T-helper 2 cell (primary cell): Measurements from ENCODE around the gene PRKD2.

ENCODE experiments used
- DNase-seq, 5 experiments: peaks; one replicate each; pipeline versions ENCODE4 v3.0.0 to v3.0.0-alpha.2; 2012 to 2022

Gene PRKD2

GRCh38 chr19:46698395-46699321 is 18.3 kb downstream of the PRKD2 start:
- no peak for DNase-seq

- no peak for DNase-seq
Observed at GRCh38 chr19:46697204-46697960, 19.5 kb downstream of the PRKD2 start.

GRCh38 chr19:46696866-46697203 is 20.1 kb downstream of the PRKD2 start:
- no peak for DNase-seq

DNA sequence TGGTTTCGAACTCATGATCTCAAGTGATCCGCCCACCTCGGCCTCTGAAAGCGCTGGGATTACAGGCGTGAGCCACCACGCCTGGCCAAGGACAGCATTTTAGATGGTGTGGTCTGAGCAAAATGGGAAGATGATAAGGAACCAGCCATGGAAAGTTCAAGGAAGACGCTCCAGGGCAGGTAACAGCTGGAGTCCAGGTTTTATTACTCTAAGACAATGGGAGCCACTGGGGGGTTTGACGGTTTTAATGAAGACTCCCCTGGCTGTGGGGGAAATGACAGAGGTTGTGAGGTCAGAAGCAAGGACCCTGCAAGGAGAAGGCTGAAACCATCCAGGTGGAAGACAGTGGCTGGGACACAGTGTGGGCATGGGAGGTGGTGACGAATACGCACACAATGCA is 20.9 kb downstream of the PRKD2 start:
- DNase-seq = no peak

- DNase-seq = no peak
Observed at GRCh38 chr19:46693760-46694159, 23.2 kb downstream of the PRKD2 start.

DNA sequence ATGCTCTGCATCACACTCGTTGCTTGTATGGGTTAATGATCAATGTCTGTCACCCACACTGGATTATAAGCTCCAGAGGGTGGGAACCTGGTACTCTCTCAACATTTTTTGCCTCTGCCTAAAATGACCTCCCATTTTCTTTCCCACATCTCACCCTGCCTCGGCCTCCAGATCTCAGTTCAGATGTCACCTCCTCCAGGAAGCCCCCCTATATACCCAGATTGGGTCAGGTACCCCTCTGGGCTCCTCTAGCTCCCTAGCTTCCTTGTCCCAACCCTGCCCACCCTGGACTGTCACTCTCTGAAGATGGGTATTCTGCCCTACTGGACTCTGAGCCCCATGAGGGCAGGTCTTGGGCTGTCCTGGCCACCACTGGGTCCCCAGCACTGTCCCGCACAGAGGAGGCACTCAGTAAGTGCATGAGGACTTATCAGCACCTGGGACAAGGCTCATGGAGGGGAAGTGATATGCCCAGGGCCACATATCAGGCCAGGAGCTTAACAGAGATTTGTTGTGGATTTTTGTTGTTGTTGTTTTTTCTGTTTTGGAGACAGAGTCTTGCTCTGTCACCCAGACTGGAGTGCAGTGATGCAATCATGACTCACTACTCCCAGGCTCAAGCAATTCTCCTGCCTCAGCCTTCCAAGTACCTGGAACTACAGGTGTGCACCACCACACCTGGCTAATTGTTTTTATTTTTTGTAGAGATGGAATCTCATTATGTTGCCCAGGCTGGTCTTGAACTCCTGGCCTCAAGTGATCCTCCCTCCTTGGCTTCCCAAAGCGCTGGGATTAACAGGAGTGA is 23.8 kb downstream of the PRKD2 start:
- no peak for DNase-seq

GRCh38 chr19:46691948-46692347 is 25.0 kb downstream of the PRKD2 start:
- no peak for DNase-seq

DNA sequence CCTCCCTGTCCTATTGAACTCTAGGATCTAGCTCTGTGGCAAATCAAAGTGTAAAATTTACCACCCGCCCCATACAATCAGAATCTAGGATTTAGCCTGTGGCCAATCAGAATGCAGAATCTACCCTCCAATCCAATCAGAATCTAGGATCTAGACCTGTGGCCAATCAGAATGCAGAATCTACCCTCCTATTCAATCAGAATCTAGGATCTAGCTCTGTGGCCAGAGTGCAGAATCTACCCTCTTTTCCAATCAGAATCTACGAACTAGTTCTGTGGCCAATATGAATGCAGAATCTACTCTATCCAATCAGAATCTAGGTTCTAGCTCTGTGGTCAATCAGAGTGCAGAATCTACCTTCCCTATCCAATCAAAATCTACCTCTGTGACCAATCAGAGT is 25.8 kb downstream of the PRKD2 start:
- no peak for DNase-seq

- DNase-seq = no peak
Observed at GRCh38 chr19:46689358-46689757, 27.6 kb downstream of the PRKD2 start.

DNA sequence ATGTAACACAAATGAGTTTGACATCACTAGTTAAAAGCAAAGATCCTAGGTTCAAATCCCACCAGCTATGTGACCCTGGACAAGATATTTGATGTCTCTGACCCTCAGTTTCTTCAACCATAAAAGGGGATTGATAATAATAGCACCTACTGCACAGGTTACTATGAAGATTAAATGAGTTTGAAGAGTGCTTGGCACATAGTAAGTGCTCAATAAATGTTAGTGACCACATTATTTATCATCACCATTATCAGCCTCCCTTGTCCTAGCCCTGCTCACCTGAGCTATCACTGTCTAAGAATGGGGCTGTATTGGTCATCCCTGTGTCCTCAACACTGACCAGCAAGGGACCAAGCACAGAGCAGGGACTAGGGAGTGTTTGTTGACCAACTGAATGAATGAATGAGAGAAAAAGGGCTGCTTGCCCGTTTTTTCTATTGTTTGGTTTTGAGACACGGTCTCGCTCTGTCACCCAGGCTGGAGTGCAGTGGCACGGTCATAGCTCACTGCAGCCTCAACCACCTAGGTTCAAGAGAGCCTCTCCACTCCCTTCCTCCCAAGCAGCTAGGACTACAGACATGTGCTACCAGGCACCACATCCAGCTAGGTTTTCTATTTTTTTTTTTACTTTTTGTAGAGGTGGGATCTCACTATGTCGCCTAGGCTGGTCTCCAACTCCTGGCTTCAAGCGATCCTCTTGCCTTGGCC is 29.3 kb downstream of the PRKD2 start:
- no peak for DNase-seq

DNA sequence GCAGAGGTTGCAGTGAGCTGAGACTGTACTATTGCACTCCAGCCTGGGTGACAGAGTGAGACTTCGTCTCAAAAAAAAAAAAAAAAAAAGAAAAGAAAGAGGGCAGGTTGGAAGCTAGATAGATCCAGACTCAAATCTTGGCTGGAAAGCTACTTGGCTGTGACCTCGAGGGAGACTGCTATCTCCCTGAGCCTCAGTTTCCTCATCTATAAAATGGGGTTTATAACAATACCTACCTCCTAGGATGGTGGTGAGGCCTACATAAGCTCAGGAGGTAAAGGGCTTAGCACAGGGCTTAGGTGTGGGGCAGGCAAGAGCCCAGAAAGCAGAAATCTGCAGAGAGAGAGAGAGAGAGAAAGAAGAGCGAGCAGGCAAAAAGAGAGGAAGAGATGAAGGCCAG is 31.7 kb downstream of the PRKD2 start:
- no peak for DNase-seq

- peak; percentile 22 to 70 (median 45) for DNase-seq
Observed at GRCh38 chr19:46678110-46678732, 38.7 kb downstream of the PRKD2 start.

DNA sequence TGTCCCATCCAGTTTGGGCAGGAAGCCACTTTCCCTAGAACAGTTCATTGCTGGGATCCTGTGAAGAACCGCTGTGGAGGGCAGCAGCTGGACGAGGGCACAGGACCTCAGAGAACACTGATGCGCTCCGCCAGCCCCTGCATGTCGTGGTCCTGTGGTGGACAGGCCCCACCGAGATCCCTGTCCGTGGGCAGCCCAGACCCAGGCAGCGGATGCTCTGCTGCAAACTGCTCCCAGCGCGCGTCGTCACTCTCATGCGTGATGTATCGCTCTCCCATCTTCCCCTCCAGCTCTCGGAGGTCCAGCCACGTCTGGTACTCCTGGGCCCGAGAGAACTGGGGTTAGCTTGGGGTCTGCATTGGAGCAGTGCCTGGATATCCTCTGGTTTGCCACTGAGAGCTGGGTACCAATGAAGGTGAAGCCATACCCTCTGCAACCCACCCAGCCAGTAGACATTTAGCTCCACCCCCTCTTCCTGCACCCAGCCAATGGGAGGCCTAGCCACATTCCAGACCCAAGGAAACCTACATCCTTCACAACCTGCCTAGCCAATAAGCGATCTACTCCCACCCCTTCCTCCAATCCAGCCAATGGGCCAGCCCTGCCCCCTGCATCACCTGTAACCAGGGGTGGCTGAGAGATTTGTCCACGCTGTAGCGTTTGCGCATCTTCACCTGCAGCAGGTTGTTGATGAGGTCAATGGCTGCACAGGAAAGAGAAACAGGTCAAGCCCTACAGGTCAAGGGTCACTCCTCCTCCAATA is 42.3 kb downstream of the PRKD2 start:
- DNase-seq = no peak

- DNase-seq = no peak
Observed at GRCh38 chr19:46670813-46671212, 46.1 kb downstream of the PRKD2 start.

DNA sequence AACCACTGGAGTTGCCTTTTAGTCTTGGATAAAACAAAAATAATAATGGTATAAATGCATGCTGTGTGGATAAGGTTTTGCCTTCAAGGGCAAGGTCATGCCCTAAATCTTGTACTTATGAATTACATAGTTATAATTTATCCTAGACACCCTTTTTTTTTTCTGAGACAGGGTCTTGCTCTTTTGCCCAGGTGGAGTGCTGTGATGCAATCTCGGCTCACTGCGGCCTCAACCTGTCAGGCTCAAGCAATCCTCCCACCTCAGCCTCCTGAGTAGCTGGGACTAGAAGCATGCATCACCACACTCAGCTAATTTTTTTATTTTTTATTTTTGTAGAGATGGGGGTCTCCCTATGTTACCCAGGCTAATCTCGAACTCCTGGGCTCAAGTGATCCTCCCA is 48.3 kb downstream of the PRKD2 start:
- DNase-seq = no peak

GRCh38 chr19:46665072-46665471 is 51.8 kb downstream of the PRKD2 start:
- DNase-seq = no peak

DNA sequence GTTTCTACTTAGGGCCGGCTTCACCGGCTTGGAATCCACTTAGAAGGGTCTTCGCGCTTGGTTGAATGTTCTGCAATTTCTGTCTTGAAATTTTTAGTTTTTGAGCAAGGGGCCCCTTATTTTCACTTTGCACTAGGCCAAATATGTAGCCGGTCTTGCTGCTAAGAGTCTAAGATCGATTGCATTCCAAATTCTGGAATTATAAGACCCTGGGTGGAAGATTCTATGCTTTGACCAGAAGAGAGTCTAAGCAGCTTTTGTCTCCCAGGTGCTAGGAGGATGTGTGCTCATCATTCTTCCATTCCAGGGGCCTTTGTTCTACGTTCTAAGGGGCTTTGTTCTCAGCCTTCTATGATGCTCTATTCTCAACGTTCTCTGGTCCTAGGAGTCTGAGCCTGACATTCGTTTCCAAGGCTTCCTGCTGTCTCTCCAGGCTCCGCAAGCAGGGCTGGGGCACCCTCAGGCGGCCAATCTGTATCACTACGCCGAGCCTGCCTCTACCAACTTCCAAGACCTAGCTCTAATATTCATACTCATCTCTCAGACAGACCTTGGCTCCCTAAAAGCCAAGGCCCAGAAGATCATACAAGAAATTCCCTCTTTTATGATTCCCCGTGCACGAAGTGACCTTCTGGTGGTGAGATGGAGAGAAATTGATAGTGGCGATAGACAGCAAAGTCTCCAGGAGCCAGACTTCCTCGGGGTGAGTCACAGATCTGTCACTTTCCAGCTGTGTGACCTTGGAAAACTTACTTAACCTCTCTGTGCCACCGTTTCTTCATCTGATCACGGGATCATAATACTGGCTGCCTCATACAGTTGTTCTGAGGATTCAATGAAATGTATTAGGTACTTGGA is 55.0 kb downstream of the PRKD2 start:
- DNase-seq = peak in 4 of 5 experiments; percentile 56 to 87 (median 66)

DNA sequence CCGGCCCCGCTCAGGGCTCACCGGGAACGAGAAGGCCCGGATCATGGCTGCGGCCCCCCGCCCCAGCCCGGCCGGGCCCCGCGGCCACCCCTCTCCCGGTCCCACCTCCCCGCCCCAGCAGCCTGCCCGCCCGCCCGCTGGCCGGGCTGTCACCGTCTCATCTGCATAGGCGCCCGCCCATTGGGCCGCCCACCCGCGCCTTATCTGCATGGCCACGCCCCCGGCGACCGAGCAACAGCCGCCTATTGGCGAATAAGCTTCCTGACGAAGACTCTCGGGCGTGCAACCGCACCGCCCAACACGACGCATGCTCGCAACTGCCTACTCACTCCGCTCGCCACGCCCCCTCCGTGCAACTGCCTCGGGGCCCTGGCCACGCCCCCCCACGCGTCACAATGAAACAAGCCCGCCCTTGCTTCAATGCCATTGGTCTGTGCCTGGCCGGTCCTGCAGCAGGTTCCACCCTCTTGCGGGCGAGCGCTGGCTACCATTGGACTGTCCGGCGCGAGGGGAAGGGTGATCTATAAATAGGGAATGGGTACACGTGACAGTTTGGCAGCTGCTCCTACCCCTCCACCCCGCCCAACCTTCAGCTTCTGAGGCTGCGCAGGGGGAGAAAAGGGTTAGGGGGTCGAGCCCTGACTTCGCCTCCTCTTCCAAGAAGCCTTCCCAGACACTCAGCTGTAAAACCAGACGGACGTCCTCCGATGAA is 55.7 kb downstream of the PRKD2 start, which contains the start of gene DACT3:
DACT3 (minus strand) TSS at position 163 of the 712 bp plus-strand sequence; CDS start at position 45, 118 bp downstream.
- peak; percentile 100 for DNase-seq

DNA sequence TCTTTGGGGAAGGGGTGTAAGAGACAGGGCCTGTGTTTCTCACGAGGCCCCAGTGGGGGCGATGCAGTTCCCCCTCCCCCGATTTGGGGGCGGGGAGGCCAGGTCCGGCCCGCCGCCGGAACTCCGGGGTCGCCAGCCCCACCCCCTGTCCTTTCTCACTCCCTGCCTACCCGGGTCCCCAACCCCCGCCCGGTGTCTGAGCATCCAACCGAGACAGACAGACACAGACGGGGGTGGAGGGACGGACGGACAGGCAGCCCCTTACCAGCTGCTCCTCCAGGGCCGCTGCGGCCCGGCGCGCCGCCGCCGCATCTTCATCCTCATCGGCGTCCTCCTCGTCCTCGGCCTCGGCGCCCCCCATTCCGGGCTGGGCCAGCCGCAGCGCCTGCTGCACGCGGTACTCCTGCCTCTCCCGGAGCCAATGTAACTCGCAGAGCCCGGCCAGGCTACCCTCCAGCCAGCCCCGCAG is 56.3 kb downstream of the PRKD2 start:
- DNase-seq = peak in 1 of 5 experiments; percentile 6
